ENCODE data around the gene M1AP.

DNA sequence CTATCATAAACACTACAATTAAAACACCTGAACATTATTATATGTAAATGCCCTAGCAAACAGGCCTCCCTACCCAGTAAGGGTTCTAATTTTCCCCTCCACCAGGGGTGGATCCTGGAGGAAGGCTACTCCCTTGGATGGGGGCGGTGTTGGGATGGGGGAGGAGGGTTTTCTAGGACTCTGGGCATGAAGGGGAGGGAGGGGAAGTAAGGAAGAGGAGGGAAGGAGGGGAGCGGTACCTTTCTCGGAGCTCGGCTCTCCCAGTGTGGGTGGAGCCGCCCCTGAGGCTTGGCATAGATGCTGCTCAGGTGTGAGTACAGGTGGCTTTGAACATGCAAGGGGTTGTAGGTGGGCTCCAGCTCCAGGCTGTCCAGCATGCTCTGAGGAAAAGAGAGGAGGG is 88.2 kb downstream of the M1AP start:
- TF ChIP-seq, protein P1, sequence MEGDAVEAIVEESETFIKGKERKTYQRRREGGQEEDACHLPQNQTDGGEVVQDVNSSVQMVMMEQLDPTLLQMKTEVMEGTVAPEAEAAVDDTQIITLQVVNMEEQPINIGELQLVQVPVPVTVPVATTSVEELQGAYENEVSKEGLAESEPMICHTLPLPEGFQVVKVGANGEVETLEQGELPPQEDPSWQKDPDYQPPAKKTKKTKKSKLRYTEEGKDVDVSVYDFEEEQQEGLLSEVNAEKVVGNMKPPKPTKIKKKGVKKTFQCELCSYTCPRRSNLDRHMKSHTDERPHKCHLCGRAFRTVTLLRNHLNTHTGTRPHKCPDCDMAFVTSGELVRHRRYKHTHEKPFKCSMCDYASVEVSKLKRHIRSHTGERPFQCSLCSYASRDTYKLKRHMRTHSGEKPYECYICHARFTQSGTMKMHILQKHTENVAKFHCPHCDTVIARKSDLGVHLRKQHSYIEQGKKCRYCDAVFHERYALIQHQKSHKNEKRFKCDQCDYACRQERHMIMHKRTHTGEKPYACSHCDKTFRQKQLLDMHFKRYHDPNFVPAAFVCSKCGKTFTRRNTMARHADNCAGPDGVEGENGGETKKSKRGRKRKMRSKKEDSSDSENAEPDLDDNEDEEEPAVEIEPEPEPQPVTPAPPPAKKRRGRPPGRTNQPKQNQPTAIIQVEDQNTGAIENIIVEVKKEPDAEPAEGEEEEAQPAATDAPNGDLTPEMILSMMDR (IDR thresholded peaks at IDR 0.05; ENCODE audit: low read depth, low read length, poor library complexity, severe bottlenecking) = no peak
- TF ChIP-seq EZH2phosphoT487 (IDR thresholded peaks at IDR 0.05; ENCODE audit: borderline replicate concordance, low read length) = no peak
